Thyroid gland (tissue), 4 donors: ENCODE measurements around the gene CCSER1. TPM values are rescaled to one million over a fixed set of nuclear protein-coding genes. Genes with fewer than 3 reads are reported as not detected.

ENCODE experiments used
- DNase-seq, 2 donors: peaks; one replicate each; pipeline ENCODE4 v3.0.0-alpha.2; 2019
- H3K27ac ChIP-seq, 3 donors: fragments of 200-600 bp; sonication (generic); 1 replicate in 2 of 3; 2 replicates in 1 of 3; pipeline ENCODE4 v1.5.1; 2016 to 2019; ENCODE audit warnings: mild to moderate bottlenecking in 1 of 3, moderate library complexity in 1 of 3
- H3K27me3 ChIP-seq: fragments of 200-600 bp; sonication (generic); one replicate; pipeline ENCODE4 v1.5.1; 2019
- H3K36me3 ChIP-seq, 2 donors: fragments of 200-600 bp; sonication (generic); one replicate each; pipeline ENCODE4 v1.5.1; 2016 to 2019
- H3K4me1 ChIP-seq, 2 donors: fragments of 200-600 bp; sonication (generic); one replicate each; pipeline ENCODE4 v1.5.1; 2017 to 2019
- H3K4me3 ChIP-seq, 3 donors: fragments of 200-600 bp; sonication (generic); replicated peaks in 1 of 3; 1 replicate in 2 of 3; 2 replicates in 1 of 3; pipeline ENCODE4 v1.5.1; 2016; ENCODE audit warnings: mild to moderate bottlenecking in 1 of 3
- H3K9me3 ChIP-seq: fragments of 200-600 bp; sonication (generic); one replicate; pipeline ENCODE4 v1.5.1; 2017
- POLR2A ChIP-seq, 2 donors: fragments of 450-650 bp; IDR thresholded peaks; one replicate each; pipeline ENCODE4 v1.6.1; 2017; ENCODE audit warnings: antibody characterized with exemption in 2 of 2, mild to moderate bottlenecking in 2 of 2, moderate library complexity in 1 of 2
- WGBS, 2 donors: methylation state at CpG; one replicate each; pipeline ENCODE4 v1.1.5; 2017; 5-methylcytosine and 5-hydroxymethylcytosine counted together
- intact Hi-C: fragments of 100-400 bp; cut with DNase I; formaldehyde crosslinking; loops from one replicate; pipeline ENCODE4 v1.15.1; 2023
- total RNA-seq, 4 donors: library from RNA; depleted of rRNA; stranded (reverse); fragments of >200 nt; gene quantifications; one replicate each; pipeline ENCODE4 v1.2.3, GENCODE V29; 2016
- TF ChIP-seq, protein P1 (sequence below), 6 experiments: fragments of 200-600 bp in 3 of 6; fragments of 450-650 bp in 3 of 6; sonication (generic) in 3 of 6; IDR thresholded peaks; one replicate each; pipeline ENCODE4 v1.5.1; 2016 to 2019; ENCODE audit warnings: antibody characterized with exemption in 6 of 6, mild to moderate bottlenecking in 2 of 6, inconsistent platforms in 1 of 6, moderate library complexity in 1 of 6

The CCSER1 gene
- total RNA-seq, 4 donors from 2014 or later, result 37.7 to 52.3 (median 43.3) TPM

DNA sequence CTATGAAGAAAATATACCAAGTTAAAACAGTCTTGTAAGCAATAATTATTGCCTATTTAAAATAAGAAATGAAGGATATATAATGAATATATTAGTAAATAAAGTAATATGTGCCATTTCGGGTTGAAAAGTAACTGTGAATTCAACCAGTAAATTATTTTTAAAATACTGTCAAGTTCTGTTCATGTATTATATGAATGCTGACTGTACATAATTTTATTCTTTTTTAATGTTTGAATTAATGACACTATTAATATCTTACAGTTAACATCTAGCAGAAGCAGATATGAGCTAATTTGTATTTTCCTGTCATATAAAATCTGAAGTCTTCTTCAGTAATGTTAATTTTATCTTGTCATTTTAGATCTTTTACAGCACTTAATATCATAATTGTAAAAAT, 632.9 kb downstream of the CCSER1 start:
- intact Hi-C loops, result no loop called here
- TF ChIP-seq, protein P1, sequence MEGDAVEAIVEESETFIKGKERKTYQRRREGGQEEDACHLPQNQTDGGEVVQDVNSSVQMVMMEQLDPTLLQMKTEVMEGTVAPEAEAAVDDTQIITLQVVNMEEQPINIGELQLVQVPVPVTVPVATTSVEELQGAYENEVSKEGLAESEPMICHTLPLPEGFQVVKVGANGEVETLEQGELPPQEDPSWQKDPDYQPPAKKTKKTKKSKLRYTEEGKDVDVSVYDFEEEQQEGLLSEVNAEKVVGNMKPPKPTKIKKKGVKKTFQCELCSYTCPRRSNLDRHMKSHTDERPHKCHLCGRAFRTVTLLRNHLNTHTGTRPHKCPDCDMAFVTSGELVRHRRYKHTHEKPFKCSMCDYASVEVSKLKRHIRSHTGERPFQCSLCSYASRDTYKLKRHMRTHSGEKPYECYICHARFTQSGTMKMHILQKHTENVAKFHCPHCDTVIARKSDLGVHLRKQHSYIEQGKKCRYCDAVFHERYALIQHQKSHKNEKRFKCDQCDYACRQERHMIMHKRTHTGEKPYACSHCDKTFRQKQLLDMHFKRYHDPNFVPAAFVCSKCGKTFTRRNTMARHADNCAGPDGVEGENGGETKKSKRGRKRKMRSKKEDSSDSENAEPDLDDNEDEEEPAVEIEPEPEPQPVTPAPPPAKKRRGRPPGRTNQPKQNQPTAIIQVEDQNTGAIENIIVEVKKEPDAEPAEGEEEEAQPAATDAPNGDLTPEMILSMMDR (IDR thresholded peaks at IDR 0.05), result no peak
- no peak for TF ChIP-seq POLR2A (IDR thresholded peaks at IDR 0.05)
- WGBS, 2 donors, result 92 to 96% methylated on average over 1 of the region's 1 CpG
- Histone ChIP-seq H3K4me1 (no peaks in the 10 kb centered on the region), H3K4me3 (no peak overlapping the region), H3K27me3 (no peaks in the 10 kb centered on the region), H3K27ac (no peak overlapping the region), H3K9me3 (no peaks in the 10 kb centered on the region), H3K36me3 (no peaks in the 10 kb centered on the region)
- DNase-seq, result no peak

DNA sequence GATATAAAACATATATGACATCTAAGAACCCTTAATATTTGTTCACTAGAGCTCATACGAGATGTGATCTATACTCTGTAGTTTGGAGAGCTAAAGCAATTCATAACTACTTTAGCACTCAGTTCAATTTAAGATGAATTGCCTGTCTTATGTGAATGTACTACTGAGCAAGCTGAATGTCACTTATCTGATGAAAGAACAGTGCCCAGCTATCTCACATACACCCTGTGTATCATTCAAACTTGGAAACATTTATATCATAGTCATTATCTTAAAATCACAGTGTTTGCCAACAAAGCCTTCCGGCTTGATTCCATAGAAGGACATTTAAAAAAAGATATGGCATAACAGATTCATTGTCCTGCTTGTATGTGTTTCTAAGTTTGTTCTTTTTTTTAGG, 639.6 kb downstream of the CCSER1 start:
- H3K36me3 ChIP-seq, result no peaks in the 10 kb centered on the region
- WGBS, 2 donors, result 86 to 87% methylated on average over 2 of the region's 2 CpGs
- H3K9me3 ChIP-seq, result no peaks in the 10 kb centered on the region
- no peaks in the 10 kb centered on the region for H3K27me3 ChIP-seq
- no peak overlapping the region for H3K4me3 ChIP-seq
- intact Hi-C loops, result no loop called here
- DNase-seq, result no peak
- H3K27ac ChIP-seq, result no peak overlapping the region
- TF ChIP-seq POLR2A (IDR thresholded peaks at IDR 0.05), result no peak
- TF ChIP-seq, protein P1 (IDR thresholded peaks at IDR 0.05), result no peak
- no peaks in the 10 kb centered on the region for H3K4me1 ChIP-seq

DNA sequence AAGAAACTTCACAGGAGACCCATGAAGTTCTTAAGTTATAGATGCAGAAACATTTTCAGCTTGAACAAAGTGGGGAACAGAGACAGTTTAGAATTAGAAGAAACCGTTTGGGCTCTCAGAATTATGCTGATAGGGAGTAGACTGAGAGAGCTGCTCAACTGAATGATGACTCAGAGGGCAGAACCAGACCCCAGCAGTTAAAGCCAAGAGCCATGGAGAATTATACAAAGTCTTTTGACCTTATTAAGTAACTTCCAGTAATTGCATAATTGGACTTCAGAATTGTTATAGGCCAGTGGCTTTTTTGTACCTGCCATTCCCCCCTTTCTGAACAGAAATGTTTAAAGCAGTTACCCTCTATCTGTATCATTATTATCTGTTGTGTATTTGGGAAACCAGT, 642.1 kb downstream of the CCSER1 start:
- no peak for TF ChIP-seq POLR2A (IDR thresholded peaks at IDR 0.05)
- TF ChIP-seq, protein P1 (IDR thresholded peaks at IDR 0.05), result no peak
- intact Hi-C loops, result no loop called here
- no peak for DNase-seq
- Histone ChIP-seq H3K4me1 (no peaks in the 10 kb centered on the region), H3K27me3 (no peaks in the 10 kb centered on the region), H3K4me3 (no peak overlapping the region), H3K36me3 (no peaks in the 10 kb centered on the region), H3K27ac (no peak overlapping the region), H3K9me3 (no peaks in the 10 kb centered on the region)
- 85 to 88% methylated on average over 1 of the region's 1 CpG for WGBS, 2 donors

DNA sequence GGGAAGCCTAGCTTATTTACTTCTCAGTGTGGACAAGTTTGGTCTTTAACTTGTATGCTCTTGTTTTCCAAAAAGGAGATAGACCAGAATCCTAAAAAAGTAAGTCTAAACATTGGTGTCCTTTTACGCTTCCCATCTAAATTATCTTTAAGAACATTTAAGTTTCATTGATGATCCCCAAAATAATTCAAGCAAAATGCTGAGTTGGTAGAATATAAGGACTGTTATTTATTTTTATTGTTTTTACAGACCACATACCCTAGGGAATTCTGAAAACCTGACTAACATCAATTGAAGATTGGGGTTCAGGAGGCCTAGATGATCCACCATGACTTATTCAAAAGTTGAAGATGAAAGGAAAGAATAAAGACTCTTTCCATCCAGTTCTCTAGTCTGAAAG, 653.0 kb downstream of the CCSER1 start:
- H3K9me3 ChIP-seq, result no peaks in the 10 kb centered on the region
- no peak overlapping the region for H3K27ac ChIP-seq
- no peaks in the 10 kb centered on the region for H3K4me1 ChIP-seq
- no peaks in the 10 kb centered on the region for H3K36me3 ChIP-seq
- H3K27me3 ChIP-seq, result no peaks in the 10 kb centered on the region
- TF ChIP-seq, protein P1 (IDR thresholded peaks at IDR 0.05), result no peak
- TF ChIP-seq POLR2A (IDR thresholded peaks at IDR 0.05), result no peak
- no peak overlapping the region for H3K4me3 ChIP-seq
- intact Hi-C loops, result no loop called here
- no peak for DNase-seq
- WGBS, 2 donors, result 100% methylated on average over 1 of the region's 1 CpG

DNA sequence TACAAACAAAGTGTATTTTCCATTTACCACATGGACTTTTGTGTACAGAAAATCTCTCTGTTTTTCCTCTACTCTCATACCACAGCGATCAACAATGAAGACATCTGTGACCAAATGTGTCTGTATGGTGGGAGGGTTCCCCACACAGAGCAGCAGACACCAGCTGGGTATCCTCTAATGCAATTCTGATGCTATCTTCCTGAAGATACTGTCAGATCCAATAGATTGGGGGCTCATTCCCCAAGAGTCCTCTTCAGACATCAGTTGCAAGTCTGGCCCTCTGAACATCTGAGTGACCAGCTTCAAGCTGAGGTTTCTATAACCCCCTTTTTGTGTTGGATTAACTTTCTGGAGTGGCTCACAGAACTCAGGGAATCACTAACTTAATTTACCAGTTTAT, 659.4 kb downstream of the CCSER1 start:
- DNase-seq, result no peak
- H3K36me3 ChIP-seq, result no peaks in the 10 kb centered on the region
- H3K4me1 ChIP-seq, result no peaks in the 10 kb centered on the region
- H3K9me3 ChIP-seq, result no peaks in the 10 kb centered on the region
- TF ChIP-seq, protein P1 (IDR thresholded peaks at IDR 0.05), result no peak
- TF ChIP-seq POLR2A (IDR thresholded peaks at IDR 0.05), result no peak
- intact Hi-C loops, result no loop called here
- 91 to 97% methylated on average over 1 of the region's 1 CpG for WGBS, 2 donors
- H3K27me3 ChIP-seq, result no peaks in the 10 kb centered on the region
- H3K4me3 ChIP-seq, result no peak overlapping the region
- H3K27ac ChIP-seq, result no peak overlapping the region
